Ovary (tissue), 9 donors: ENCODE results near the gene ZNF93. TPM values are rescaled to one million over a fixed set of nuclear protein-coding genes. Genes with fewer than 3 reads are reported as not detected.

ENCODE experiments used
- DNase-seq, 5 donors: peaks; one replicate each; pipeline ENCODE4 v3.0.0-alpha.2; 2019 to 2020
- H3K27ac ChIP-seq, 2 donors: fragments of 200-600 bp; one replicate each; pipeline versions ENCODE4 v1.5.1 to v1.8.0; 2019 to 2022
- H3K27me3 ChIP-seq: fragments of 200-600 bp; one replicate; pipeline ENCODE4 v1.8.0; 2022
- H3K36me3 ChIP-seq: fragments of 200-600 bp; sonication (generic); one replicate; pipeline ENCODE4 v1.5.1; 2019
- H3K4me1 ChIP-seq: one replicate; pipeline ENCODE4 v1.8.1; 2013; ENCODE audit warnings: mild to moderate bottlenecking, moderate library complexity; ENCODE audit not compliant: insufficient read depth
- H3K4me3 ChIP-seq: fragments of 200-600 bp; sonication (generic); one replicate; pipeline ENCODE4 v1.5.1; 2017
- H3K9me3 ChIP-seq, 2 donors: fragments of 200-600 bp in 1 of 2; sonication (generic) in 1 of 2; one replicate each; pipeline versions ENCODE4 v1.5.1 to v1.8.1; 2013 to 2019; ENCODE audit warnings: mild to moderate bottlenecking in 1 of 2, moderate library complexity in 1 of 2
- EP300 ChIP-seq: sonication (generic); formaldehyde crosslinking; IDR thresholded peaks from one replicate; pipeline ENCODE4 v1.6.1; 2017; ENCODE audit warnings: antibody characterized with exemption
- POLR2A ChIP-seq: fragments of 450-650 bp; IDR thresholded peaks from one replicate; pipeline ENCODE4 v1.6.1; 2017; ENCODE audit warnings: antibody characterized with exemption, mild to moderate bottlenecking, moderate library complexity
- WGBS, 3 donors: extraction: QIAGEN DNeasy Blood & Tissue Kit in 1 of 3; methylation state at CpG; one replicate each; pipeline versions ENCODE4 v1.1.5 to v1.1.7; 2013 to 2017; 5-methylcytosine and 5-hydroxymethylcytosine counted together
- intact Hi-C, 4 donors: fragments of 100-400 bp; cut with DNase I; formaldehyde crosslinking; loops; one replicate each; pipeline versions ENCODE4 v1.11.0 to v1.15.1; 2022 to 2023
- polyA plus RNA-seq, 2 donors: library from polyadenylated mRNA; stranded (reverse); fragments of 200-250 nt in 1 of 2; fragments of 350-450 nt in 1 of 2; fragmentation: Illumina TruSeq in 1 of 2; extraction: RNeasy Lipid Tissue Mini Kit (QIAGEN cat#74804) in 1 of 2; gene quantifications; one replicate each; pipeline ENCODE4 v1.2.3, GENCODE V29; 2013 to 2014
- total RNA-seq, 7 donors: library from RNA; depleted of rRNA in 2 of 7; stranded (reverse); fragments of >200 nt in 2 of 7; fragmentation: NEBNext Ultra II Directional in 3 of 7; extraction: Animal tissue kit (Norgen Biotek cat#: 25700) in 3 of 7; gene quantifications; one replicate each; pipeline versions ENCODE4 v1.1.0 to v1.2.4, GENCODE V29; 2016 to 2023
- TF ChIP-seq, protein P1 (sequence below), 3 donors: fragments of 450-650 bp in 2 of 3; fragments of 200-600 bp in 1 of 3; IDR thresholded peaks; one replicate each; pipeline versions ENCODE4 v1.5.1 to v1.8.0; 2016 to 2022; ENCODE audit warnings: antibody characterized with exemption in 3 of 3, mild to moderate bottlenecking in 1 of 3
- donor health status: DM: no; HTN: no; CAD: no; lungs with moderate emphysema.
- donor health status: DM: no; HTN: no; CAD: no.
- donor health status: Bipolar disorder and iron deficiency.
- donor health status: DM: yes; HTN: yes; CAD: no.
- donor health status: DM: no; HTN: no; CAD: no.
- donor health status: DM: yes; HTN: yes; CAD: no.

The ZNF93 gene
- total and polyA plus RNA-seq, 9 donors = 4.9 to 15.2 (median 7.7) TPM

DNA sequence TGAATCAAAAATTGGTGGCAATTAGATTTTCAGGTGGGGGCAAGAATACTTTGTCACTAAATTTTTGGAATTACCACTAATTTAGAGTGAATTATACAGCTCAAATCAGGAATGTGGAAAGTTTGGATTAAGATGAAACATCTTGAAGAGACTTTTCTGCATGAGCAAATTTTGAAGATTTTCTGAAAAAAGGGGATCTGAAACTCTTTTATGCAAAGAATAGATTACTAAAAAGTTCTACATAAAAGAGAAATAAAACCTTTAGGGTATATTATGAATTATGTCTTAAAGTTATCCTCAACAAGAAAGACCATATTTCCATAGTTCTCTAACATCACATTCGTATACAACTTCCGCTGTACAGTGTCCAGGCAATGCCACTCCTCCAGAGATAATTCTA is 36.7 kb downstream of the ZNF93 start:
- Histone ChIP-seq H3K27ac (no peak overlapping the region), H3K9me3 (peaks cover 0 to 4% of the 10 kb centered on the region in 2 donors), H3K4me1 (peaks cover 2% of the 10 kb centered on the region), H3K36me3 (no peaks in the 10 kb centered on the region), H3K27me3 (no peaks in the 10 kb centered on the region), H3K4me3 (no peak overlapping the region)
- intact Hi-C loops = no loop called here
- no peak for DNase-seq
- WGBS, 3 donors = 93 to 96% (median 95%) methylated on average over 2 of the region's 2 CpGs
- no peak for TF ChIP-seq EP300
- no peak for TF ChIP-seq POLR2A
- TF ChIP-seq, protein P1, sequence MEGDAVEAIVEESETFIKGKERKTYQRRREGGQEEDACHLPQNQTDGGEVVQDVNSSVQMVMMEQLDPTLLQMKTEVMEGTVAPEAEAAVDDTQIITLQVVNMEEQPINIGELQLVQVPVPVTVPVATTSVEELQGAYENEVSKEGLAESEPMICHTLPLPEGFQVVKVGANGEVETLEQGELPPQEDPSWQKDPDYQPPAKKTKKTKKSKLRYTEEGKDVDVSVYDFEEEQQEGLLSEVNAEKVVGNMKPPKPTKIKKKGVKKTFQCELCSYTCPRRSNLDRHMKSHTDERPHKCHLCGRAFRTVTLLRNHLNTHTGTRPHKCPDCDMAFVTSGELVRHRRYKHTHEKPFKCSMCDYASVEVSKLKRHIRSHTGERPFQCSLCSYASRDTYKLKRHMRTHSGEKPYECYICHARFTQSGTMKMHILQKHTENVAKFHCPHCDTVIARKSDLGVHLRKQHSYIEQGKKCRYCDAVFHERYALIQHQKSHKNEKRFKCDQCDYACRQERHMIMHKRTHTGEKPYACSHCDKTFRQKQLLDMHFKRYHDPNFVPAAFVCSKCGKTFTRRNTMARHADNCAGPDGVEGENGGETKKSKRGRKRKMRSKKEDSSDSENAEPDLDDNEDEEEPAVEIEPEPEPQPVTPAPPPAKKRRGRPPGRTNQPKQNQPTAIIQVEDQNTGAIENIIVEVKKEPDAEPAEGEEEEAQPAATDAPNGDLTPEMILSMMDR (IDR thresholded peaks at IDR 0.05) = no peak

DNA sequence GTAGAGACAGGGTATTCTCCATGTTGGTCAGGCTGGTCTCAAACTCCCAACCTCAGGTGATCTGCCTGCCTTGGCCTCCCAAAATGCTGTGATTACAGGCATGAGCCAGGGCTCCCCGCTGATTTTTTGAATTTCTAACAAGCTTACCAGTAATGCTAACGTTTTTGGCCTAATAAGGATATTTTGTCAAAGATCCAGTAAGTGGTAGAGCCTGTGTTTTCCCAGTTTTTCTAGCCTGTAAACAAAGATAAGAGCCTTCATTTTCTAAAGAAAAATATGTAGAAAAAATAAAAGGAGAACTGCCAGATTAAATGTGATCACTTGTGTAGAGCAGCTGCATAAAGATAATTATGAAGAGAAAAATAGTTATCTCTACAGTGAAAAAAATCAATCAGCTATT is 37.7 kb downstream of the ZNF93 start:
- WGBS, 3 donors = 2 to 4% (median 2%) methylated on average over 2 of the region's 2 CpGs
- no peaks in the 10 kb centered on the region for H3K36me3 ChIP-seq

DNA sequence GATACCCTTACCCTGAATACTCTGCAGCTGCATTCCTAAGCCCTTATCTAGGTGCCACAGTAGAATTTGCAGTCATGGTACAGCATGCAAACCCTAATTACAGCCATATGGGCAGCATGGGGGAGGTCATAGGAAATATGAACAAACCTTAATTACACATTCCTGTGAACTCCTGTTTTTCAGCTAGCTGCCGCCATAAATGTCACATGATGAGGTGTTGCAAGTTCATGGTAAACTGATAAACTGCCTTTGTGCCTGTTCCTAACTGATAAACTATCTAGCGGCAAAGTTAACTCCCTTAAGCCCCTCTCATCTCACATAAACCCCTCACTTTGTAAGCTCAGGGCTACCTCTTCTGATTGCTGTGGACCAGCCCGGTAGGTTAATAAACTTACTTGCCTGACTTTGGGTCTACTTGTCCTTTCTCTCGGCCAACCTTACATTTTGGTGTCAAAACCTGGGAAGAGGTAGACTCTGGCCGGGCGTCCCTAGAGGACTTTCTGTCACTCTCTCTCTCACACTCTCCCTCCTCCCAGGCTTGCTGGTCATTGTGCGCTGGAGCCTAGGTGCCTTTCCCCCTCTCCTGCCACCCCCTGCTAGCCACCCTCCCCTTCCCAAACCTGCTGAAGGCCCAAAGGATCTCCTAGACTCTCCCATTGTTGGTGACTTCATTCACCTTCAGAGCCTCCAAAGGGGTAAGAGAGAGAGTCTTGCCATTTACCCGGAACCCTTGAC is 43.3 kb downstream of the ZNF93 start:
- intact Hi-C loops = no loop called here
- 68 to 78% (median 72%) methylated on average over 8 of the region's 8 CpGs for WGBS, 3 donors
- TF ChIP-seq, protein P1 (IDR thresholded peaks at IDR 0.05) = no peak
- TF ChIP-seq EP300 (no peak), POLR2A (no peak)

More for the DNA sequence above, 37.7 kb downstream of the ZNF93 start:
- peaks cover 2% of the 10 kb centered on the region for H3K4me1 ChIP-seq
- intact Hi-C loops = no loop called here
- TF ChIP-seq POLR2A (no peak), EP300 (no peak)
- TF ChIP-seq, protein P1 (IDR thresholded peaks at IDR 0.05) = no peak
- DNase-seq = no peak
- no peak overlapping the region for H3K4me3 ChIP-seq
- H3K9me3 ChIP-seq = peaks cover 0 to 4% of the 10 kb centered on the region in 2 donors
- peak overlapping the region in 1 of 2 donors; percentile 51 for H3K27ac ChIP-seq
- no peaks in the 10 kb centered on the region for H3K27me3 ChIP-seq

DNA sequence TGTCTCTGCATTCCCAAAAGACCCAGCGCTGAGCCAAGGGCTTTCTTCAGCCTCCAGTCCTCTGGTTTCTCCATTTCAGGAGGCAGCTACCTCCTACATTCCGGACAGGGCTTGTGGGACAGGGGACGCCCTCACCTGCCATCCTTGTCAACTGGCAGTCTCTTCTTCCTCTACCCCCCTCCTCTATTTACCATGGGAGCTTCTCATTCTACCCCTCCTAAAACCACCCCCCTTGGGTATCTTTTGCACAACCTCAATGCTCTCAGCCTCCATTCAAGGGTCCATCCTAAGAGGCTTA is 43.8 kb downstream of the ZNF93 start:
- intact Hi-C loops = no loop called here
- Histone ChIP-seq H3K36me3 (no peaks in the 10 kb centered on the region), H3K4me3 (no peak overlapping the region), H3K27ac (no peak overlapping the region), H3K9me3 (no peaks in the 10 kb centered on the region), H3K4me1 (no peaks in the 10 kb centered on the region), H3K27me3 (no peaks in the 10 kb centered on the region)
- WGBS, 3 donors = 91 to 97% (median 95%) methylated on average over 3 of the region's 3 CpGs
- no peak for DNase-seq
- no peak for TF ChIP-seq EP300

More for the DNA sequence above, 43.3 kb downstream of the ZNF93 start:
- no peak overlapping the region for H3K4me3 ChIP-seq
- no peaks in the 10 kb centered on the region for H3K9me3 ChIP-seq
- no peaks in the 10 kb centered on the region for H3K4me1 ChIP-seq
- no peaks in the 10 kb centered on the region for H3K27me3 ChIP-seq
- no peaks in the 10 kb centered on the region for H3K36me3 ChIP-seq
- DNase-seq = no peak
- no peak overlapping the region for H3K27ac ChIP-seq

DNA sequence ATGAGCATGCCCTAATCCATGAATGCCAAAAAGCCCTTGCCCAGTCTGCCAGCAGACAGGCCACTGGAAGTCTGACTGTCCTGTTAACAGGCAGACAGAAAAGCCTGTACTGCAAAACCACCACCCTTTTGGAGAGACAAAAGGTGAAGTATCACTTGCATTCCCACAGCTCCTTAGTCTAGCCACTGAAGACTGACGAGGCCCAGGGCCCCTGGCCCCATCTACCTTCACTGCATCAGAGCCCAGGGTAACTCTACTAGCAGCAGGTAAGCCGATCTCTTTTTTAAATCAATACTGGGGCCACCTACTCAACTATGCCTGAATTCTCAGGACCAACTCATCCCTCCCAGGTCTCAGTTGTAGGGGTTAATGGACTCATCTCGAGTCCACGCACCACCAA is 45.5 kb downstream of the ZNF93 start:
- Histone ChIP-seq H3K27ac (no peak overlapping the region), H3K9me3 (no peaks in the 10 kb centered on the region), H3K27me3 (no peaks in the 10 kb centered on the region), H3K4me1 (no peaks in the 10 kb centered on the region), H3K36me3 (no peaks in the 10 kb centered on the region), H3K4me3 (no peak overlapping the region)
- intact Hi-C loops = no loop called here
- WGBS, 3 donors = 90 to 95% (median 94%) methylated on average over 4 of the region's 4 CpGs
- DNase-seq = no peak
- TF ChIP-seq POLR2A (no peak), EP300 (no peak)
- TF ChIP-seq, protein P1 (IDR thresholded peaks at IDR 0.05) = no peak
